Measurements from ENCODE around the gene PHACTR3.

PHACTR3 gene

GRCh38 chr20:59640267-59640666 lies 35.9 kb downstream of the PHACTR3 start:
- H3K36me3 ChIP-seq (ENCODE audit: control insufficient read depth, insufficient read depth, low read length), result no peaks in the 10 kb centered on the region
- H3K4me3 ChIP-seq (ENCODE audit: low read depth, low read length), result no peak overlapping the region
- H3K9me3 ChIP-seq (ENCODE audit: control insufficient read depth, low read length), result no peaks in the 10 kb centered on the region
- no peaks in the 10 kb centered on the region for H3K79me2 ChIP-seq
- H3K4me2 ChIP-seq (ENCODE audit: low read length), result no peak overlapping the region
- H3K4me1 ChIP-seq, result no peaks in the 10 kb centered on the region
- TF ChIP-seq CTCF (IDR thresholded peaks at IDR 0.05), result no peak
- H2AFZ ChIP-seq, result no peak overlapping the region
- no peaks in the 10 kb centered on the region for H3K27me3 ChIP-seq (ENCODE audit: control insufficient read depth, insufficient read depth, low read length)
- no peak overlapping the region for H3K27ac ChIP-seq
- no peak overlapping the region for H3K9ac ChIP-seq

- Histone ChIP-seq H3K9ac (no peak overlapping the region), H3K27me3 (ENCODE audit: control insufficient read depth, insufficient read depth, low read length) (no peaks in the 10 kb centered on the region), H3K36me3 (ENCODE audit: control insufficient read depth, insufficient read depth, low read length) (no peaks in the 10 kb centered on the region), H3K4me2 (ENCODE audit: low read length) (no peak overlapping the region), H3K79me2 (no peaks in the 10 kb centered on the region), H3K4me3 (ENCODE audit: low read depth, low read length) (no peak overlapping the region), H3K4me1 (no peaks in the 10 kb centered on the region), H3K27ac (no peak overlapping the region), H3K9me3 (ENCODE audit: control insufficient read depth, low read length) (no peaks in the 10 kb centered on the region), H2AFZ (no peak overlapping the region)
- no peak for TF ChIP-seq CTCF (IDR thresholded peaks at IDR 0.05)
These were observed 39.3 kb downstream of the PHACTR3 start for GRCh38 chr20:59643615-59644061.

GRCh38 chr20:59644371-59644939 lies 40.1 kb downstream of the PHACTR3 start:
- Histone ChIP-seq H3K36me3 (ENCODE audit: control insufficient read depth, insufficient read depth, low read length) (no peaks in the 10 kb centered on the region), H3K4me1 (no peaks in the 10 kb centered on the region), H2AFZ (no peak overlapping the region), H3K27ac (no peak overlapping the region), H3K4me2 (ENCODE audit: low read length) (no peak overlapping the region), H3K4me3 (ENCODE audit: low read depth, low read length) (no peak overlapping the region), H3K79me2 (no peaks in the 10 kb centered on the region), H3K9ac (no peak overlapping the region), H3K9me3 (ENCODE audit: control insufficient read depth, low read length) (no peaks in the 10 kb centered on the region), H3K27me3 (ENCODE audit: control insufficient read depth, insufficient read depth, low read length) (no peaks in the 10 kb centered on the region)
- no peak for TF ChIP-seq CTCF (IDR thresholded peaks at IDR 0.05)

- H3K9ac ChIP-seq, result no peak overlapping the region
These were observed 40.9 kb downstream of the PHACTR3 start for GRCh38 chr20:59645271-59645670.

More at GRCh38 chr20:59645271-59645670, 40.9 kb downstream of the PHACTR3 start:
- H3K79me2 ChIP-seq, result no peaks in the 10 kb centered on the region
- no peaks in the 10 kb centered on the region for H3K4me1 ChIP-seq
- H3K9me3 ChIP-seq (ENCODE audit: control insufficient read depth, low read length), result no peaks in the 10 kb centered on the region
- H2AFZ ChIP-seq, result no peak overlapping the region
- H3K27ac ChIP-seq, result no peak overlapping the region
- no peak for TF ChIP-seq CTCF (IDR thresholded peaks at IDR 0.05)
- no peaks in the 10 kb centered on the region for H3K27me3 ChIP-seq (ENCODE audit: control insufficient read depth, insufficient read depth, low read length)
- no peak overlapping the region for H3K4me2 ChIP-seq (ENCODE audit: low read length)
- no peak overlapping the region for H3K4me3 ChIP-seq (ENCODE audit: low read depth, low read length)
- H3K36me3 ChIP-seq (ENCODE audit: control insufficient read depth, insufficient read depth, low read length), result no peaks in the 10 kb centered on the region

All from parathyroid adenoma (tissue), 2 donors.